CMK (cell line): ENCODE results near the gene ZNF502.
"Not testable (repeated sequence)": the region's sequence is repeated elsewhere in the genome, so short reads cannot be mapped to it uniquely, and the experiment has no call there.

Source experiments
- DNase-seq: peaks from one replicate; pipeline ENCODE4 v3.0.0-alpha.2; 2010; ENCODE audit warnings: low read depth

Gene ZNF502

DNA sequence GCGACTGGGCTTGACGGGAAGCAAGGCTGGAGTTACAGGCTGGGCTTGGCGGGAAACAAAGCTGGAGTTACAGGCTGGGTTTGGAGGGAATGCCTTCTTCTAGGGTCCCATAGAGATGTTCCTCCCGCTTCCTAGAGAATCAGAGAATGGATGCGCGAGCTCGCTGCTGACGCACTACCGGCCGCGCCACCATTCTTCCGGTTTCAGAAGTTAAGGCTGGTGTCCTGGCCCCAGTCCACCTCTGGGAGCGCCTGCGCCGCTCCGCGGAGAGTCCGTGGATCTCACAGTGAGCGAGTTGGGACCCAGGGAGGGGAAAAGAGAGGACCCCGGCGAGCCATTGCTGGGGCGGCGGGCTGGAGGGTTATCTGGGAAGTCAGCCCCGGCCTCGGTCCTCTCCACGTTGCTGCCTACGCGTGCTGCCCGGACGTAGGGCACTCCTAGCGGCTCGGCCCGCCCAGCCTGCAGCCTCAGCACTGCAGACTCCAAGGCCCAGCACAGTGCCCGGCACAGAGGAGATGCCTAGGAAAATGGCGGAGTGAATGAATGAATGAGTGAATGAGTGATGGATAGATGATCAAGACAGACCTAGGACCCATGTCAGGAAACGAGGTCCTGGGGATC, at the start of gene ZNF502:
TSS of gene ZNF502 (plus strand) at position 206 of the 621 bp plus-strand sequence. CDS start 7,602 bp downstream, outside the sequence.
- no peak for DNase-seq

DNA sequence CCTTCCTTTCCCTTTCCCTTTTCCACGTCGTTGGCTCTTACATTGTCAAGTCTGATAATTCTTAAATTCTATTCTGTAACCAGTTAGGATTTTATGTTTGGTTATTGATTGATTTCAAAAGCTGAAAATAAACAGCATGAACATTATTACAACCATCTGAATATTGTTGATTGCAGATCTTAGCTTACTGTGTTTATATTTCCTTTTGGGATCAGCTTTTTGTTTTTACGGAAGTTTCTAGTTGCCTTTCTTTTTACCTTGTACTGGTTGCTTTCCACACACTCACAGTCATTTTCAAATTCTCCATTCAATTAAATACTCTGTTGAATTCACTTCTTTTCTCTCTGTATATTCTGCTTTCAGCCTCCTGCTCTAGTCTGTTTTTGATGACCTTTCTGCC, 47.3 kb upstream of the ZNF502 start:
- DNase-seq = no peak

DNA sequence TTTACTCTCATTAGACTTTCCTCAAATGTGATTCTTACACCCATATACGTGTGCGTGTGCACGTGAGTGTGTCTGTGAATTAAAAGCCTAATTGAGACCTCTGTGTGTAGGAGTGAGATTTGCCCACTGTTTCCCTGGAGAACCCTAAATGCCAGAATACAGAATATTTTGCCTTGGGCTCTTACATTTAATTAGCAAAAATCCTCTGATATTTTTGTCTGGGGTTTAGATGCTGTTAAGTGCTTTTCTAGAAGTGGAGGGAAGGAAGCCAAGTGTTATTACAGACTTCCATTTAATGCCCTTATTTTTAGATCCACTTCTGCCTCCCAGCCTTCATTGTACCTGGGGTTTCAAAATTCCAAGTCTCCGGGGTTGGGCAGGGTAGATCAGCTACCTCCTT, 46.1 kb upstream of the ZNF502 start:
- no peak for DNase-seq

DNA sequence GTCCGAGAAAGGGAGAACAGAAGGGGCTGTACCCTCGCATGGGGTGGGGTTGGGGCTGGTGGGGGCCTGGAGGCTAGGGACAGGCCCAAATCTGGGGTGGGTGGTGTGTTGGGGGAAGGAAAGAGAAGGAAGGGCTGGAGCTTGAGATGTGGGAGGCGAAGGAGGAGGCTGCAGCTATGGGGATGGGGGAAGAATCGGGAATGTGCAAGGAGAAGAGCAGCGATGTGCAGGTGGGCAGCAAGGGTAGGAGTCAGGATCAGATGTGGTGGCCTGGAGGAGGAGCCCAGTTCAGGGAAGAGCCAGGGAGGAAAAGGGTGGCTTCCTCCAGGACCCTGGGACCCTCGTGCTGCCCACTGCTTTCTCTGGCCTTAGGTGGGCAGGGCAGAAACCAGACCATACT, 42.7 kb upstream of the ZNF502 start:
- DNase-seq = no peak

DNA sequence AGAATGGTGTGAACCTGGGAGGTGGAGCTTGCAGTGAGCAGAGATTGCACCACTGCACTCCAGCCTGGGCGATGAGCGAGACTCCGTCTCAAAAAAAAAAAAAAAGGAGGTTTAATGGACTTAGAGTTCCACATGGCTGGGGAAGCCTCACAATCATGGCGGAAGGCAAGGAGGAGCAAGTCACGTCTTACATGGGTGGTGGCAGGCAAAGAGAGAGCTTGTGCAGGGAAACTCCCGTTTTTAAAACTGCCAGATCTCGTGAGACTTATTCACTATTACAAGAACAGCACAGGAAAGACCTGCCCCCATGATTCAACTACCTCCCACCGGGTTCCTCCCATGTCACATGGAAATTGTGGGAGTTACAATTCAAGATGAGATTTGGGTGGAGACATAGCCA, 39.0 kb upstream of the ZNF502 start:
- not testable (repeated sequence) for DNase-seq

DNA sequence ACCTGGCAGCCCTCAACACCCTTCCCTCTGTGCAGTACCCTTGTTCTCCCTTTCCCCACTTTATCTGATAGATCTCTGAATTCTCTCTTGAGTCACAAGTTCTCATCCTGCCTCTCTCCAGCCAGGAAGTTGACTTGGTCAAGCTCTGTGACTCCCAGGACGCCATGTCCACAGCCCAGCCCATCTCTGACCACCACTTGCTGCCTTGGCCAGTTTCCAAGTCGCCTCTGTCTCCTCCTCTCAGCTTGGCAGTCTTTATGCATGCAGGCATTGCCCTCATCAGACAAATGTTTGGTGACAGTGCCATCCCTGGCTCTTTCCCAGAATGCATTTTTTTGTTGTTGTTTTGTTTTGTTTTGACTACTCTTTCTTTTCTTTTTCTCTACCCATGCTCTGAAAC, 38.2 kb upstream of the ZNF502 start:
- DNase-seq = peak; percentile 17

DNA sequence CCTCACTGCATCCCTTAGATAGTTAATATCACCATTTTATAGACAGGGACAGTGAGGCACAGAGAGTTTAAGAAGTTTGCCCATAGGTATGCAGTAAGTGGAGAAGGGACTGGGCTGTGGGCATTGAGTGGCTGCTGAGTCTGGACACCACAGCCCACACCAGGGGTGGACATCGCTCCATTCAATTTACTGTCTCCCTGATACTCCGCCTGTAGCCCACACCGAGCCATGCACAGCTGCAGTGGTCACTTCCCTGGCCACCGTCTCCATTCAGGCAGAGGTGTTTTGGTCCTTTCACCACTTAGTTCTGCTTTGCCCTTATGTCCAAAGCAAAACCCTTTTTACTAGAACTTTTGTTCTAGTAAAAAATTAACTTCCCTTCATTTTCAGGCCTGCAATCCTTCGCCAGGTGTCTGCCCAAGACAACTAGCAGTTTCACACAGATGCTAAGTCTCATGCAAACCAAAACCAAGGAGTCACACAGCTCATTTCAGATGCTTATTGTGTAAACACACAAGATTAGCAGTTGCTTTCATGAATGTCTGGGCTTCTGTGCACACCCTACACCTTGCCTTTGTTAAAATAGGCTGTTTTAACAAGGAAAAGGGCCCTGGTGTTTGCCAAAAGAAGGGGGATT, 33.9 kb upstream of the ZNF502 start:
- no peak for DNase-seq

DNA sequence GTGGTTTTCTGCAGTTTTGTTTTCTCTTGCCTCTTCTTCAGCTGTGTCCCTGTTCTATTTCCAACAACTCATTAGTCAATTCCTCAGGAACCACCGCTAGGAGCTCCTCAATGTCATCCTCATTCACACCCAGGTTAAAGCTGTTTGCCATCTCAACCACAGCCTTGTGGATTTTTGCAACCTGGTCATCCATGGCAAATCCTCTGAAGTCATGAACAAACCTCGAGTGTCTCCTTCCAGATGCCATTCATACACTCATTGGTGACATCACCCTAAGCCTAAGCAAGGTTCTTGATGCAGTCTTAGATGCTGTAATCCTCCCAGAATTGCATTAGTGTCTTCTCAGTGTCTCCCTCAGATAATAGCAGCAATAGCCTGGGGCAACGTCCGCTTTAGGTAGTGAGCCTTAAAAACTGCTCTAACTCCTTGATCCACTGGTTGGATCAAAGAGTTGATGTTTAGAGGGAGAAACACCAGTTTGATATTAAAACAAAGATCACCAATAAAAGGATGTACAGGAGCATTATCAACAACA, 31.5 kb upstream of the ZNF502 start:
- DNase-seq = no peak

DNA sequence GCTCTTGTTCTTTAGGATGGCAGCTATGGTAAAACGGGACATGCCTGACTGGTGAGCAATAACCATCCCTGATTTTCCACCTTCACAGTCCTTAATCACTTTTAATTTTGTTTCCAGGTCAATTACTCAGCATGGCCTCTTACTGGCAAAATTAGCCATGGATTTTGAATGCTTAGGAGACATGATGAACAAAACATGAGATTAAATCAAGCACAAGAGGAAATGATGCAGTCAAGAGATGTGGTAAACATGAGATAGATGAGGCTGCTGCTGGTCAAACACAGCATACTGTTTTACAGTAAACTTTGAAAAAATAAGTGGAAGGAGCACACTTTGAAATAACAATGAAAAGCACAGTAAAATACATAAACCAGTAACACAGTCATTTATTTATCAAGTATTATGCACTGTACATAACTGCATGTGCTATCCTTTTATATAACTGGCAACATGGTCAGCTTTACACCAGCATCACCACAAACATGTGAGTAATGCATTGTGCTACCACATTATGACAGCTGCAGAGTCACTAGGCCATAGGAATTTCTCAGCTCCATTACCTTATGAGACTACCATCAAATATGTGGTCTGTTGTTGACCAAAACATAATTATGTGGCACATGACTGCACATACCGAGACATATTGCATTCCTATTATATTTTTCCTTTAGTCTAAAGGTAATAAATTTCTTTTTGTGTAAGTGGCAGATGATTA, 30.1 kb upstream of the ZNF502 start:
- DNase-seq = no peak

DNA sequence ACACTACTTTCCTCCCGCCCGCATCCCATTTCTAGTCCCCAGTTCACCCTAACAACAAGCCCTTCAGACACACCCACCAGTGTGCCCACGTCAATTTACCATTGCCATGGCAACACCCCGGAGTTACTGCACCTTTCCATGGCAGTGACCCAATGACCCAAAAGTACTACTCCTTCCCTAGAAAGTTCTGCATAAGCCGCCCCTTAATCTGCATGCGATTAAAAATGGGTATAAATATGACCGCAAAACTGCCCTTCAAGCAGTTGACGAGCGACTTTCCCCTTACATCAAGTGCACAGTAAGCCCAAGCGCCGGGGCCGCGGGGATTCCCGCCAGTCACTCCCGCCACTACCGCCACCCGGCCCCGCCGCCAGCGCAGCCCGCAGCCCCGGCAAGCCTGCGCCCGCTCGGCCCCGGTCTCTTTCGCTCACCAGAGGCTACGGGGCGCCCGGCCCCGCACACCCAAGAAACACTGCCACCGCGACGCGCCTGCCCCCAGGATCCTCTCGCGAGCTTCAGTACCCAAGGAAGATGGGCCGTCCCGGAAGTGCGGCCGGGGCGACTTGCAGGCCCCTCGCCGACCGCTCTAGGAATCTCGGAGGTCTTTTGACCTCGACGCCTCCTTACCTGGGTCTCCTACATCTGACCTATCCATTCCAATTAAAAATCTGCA, 27.2 kb upstream of the ZNF502 start:
- DNase-seq = no peak

DNA sequence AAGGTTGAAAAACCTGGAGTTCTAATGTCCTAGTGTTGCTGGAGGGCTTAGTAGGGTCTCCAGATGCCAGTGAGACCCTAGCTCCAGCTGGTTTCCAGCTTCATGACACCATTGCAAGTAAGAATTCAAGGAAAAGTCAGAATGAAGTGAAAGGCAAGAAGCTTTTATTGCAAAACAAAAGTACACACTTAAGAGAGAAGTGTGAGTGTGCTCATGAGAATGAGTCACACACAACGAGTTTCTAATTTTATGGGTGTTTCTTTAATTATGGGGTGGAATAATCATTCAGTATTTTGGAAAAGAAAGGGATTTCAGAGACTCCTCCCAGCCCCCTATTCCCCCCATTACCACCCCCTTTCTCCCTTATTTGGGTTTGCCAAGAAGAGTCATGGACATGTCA, 24.6 kb upstream of the ZNF502 start:
- no peak for DNase-seq

DNA sequence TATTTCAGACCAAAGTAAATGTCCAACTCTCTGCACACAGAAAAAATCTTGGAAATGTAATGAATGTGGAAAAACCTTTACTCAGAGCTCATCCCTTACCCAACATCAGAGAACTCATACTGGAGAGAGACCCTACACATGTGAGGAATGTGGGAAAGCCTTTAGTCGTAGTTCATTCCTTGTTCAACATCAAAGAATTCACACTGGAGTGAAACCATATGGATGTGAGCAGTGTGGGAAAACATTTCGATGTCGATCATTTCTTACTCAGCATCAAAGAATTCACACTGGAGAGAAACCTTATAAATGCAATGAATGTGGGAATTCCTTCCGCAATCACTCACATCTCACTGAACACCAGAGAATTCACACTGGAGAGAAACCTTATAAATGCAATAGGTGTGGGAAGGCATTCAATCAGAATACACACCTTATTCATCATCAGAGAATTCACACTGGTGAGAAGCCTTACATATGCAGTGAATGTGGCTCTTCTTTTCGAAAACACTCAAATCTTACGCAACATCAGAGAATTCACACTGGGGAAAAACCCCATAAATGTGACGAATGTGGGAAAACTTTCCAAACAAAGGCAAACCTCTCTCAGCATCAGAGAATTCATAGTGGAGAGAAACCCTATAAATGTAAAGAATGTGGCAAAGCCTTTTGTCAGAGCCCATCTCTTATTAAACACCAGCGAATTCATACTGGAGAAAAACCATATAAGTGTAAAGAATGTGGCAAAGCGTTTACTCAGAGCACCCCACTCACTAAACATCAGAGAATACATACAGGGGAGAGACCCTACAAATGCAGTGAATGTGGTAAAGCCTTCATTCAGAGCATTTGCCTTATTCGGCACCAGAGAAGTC, 9.0 kb downstream of the ZNF502 start:
- no peak for DNase-seq

DNA sequence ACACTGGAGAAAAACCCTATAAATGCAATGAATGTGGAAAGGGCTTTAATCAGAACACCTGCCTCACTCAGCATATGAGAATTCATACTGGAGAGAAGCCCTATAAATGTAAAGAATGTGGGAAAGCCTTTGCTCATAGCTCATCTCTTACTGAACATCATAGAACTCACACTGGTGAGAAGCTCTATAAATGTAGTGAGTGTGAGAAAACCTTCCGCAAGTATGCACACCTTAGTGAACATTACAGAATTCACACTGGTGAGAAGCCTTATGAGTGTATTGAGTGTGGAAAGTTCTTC, 9.6 kb downstream of the ZNF502 start:
- no peak for DNase-seq

DNA sequence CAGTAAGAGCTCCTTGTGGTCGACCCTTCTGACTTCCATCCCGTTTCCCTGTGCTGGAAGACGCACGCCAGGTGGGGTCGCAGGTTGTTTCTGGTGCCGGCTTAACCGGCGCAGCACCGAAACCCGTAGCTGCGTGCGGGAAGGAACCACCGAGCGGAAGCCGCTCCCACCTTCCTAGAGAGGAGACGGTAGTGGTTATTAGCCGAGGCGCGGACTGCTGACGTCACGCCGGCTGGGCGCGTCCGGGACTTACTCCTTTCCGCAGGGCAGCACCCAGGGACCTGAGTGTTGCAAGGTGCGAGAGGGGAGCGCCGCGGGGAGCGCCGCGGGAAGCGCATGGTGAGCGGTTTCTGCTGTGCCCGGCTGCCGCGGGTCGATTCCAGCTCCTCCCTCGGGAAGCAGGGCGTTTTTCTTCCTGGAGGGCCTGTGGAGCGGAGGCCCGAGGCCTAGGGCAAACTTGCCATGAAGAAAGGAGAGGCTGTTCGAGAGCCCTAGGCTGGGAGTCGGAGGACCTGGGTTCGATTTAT, 17.0 kb downstream of the ZNF502 start, which contains the start of gene ZNF501:
TSS of gene ZNF501 (plus strand) at position 252 of the 527 bp plus-strand sequence. CDS start 4,787 bp downstream, outside the sequence.
- no peak for DNase-seq

DNA sequence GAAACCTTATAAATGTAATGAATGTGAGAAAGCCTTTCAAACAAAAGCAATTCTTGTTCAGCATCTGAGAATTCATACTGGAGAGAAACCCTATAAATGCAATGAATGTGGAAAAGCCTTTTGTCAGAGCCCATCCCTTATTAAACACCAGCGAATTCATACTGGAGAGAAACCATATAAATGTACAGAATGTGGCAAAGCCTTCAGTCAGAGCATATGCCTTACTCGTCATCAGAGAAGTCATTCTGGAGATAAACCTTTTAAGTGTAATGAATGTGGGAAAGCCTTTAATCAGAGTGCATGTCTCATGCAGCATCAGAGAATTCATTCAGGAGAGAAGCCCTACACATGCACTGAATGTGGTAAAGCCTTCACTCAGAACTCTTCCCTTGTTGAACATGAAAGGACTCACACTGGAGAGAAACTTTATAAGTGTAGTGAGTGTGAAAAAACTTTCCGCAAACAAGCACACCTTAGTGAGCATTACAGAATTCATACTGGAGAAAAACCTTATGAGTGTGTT, 22.2 kb downstream of the ZNF502 start:
- no peak for DNase-seq

DNA sequence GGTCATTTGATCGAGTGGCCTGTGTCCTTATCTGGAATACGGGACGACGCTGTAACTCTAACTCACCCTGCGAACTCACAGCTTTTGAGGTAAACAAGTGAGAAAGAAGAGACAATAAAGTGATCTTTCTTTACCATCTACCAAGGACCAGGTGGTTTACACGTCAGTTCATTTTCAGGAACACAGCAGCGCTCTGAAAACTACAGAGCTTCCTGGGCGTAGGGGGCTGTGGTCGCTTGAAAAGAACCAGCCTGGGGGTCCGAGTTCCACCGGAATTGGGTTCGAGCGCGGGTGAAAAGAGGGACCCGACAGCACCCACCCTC, 48.6 kb downstream of the ZNF502 start:
- no peak for DNase-seq

DNA sequence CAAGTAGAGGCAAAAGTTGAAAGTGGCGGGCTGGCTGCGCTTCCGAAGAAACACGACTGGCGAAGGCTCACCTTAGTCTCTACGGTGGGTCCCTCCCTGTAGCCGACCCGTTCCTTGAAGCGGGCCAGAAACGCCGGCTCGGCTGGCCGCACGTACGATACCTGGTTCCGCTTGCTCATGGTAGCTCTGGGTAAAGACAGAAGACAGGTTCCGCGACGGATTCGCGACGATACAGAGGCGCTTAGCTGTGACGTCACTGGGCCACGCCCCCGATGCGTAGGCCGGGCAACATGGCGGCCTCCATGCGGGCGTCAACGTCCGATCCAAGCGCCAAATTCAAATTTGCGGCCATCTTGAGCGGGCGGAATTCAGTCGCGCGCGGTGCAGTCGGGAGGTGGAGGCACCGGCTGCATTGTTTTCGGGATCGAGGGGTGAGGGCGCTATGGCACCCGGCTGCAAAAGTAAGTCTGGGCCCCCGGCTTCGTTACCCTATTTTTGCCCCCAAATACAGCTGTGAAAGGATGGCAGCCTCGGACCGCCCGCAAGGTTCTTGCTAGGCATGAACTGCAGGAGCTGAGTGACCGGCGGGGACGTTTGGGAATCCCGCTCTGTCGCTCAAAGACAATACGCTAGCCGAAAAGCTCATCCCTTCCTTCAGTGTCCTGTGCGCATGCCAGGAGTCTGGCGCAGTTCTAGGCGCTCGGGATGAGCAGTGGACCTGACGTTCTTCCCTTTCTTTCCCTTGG, 49.1 kb downstream of the ZNF502 start, which contains the start of the genes KIAA1143 and KIF15:
TSS of gene KIAA1143 (minus strand) at position 196 of the 746 bp plus-strand sequence. CDS start at position 179, 17 bp downstream.
TSS of gene KIF15 (plus strand) at position 371 of the 746 bp plus-strand sequence. CDS start at position 443, 72 bp downstream.
- peak; percentile 88 for DNase-seq

DNA sequence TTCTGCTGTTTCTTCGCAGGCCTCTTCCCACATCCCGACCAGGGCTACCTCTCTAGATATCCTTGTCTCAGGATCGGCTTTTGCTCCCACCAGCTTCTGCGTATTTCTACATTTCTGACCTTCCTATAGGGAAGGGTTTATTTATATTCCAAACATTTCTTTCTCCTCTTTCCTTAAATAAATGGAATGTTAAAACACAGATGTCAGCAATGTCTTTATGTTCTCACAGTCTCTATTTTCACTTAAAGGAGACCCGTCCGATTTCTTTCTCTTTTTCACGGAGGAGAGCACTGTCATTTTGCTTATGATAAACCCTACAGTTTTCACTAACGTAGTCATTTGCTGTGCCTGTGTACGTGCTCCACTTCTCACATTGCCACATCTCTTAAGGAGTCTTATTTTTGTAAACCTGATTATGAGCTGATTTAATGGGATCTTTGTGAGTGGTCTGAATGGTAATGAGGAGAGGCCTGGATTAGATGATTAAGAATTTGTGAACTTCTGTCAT, 49.8 kb downstream of the ZNF502 start:
- no peak for DNase-seq

DNA sequence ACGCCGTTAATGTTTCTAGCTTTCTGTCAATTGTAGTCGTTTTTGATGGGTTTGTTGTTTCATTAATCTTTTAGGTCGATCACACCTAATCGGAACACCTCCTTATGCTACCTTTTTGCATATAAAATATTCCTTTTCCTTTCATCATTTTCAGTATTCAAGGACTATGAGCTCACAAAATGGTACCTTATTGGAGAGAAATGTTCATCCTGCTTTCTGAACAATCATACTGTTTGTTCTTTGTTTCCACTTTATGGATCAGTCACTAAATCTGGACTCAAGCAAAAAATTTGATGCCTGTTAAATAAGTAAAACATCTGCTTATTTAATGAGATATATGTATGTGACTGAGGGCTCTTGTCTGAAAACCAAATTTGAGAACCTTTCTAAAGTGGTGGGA, 50.2 kb downstream of the ZNF502 start:
- DNase-seq = no peak

DNA sequence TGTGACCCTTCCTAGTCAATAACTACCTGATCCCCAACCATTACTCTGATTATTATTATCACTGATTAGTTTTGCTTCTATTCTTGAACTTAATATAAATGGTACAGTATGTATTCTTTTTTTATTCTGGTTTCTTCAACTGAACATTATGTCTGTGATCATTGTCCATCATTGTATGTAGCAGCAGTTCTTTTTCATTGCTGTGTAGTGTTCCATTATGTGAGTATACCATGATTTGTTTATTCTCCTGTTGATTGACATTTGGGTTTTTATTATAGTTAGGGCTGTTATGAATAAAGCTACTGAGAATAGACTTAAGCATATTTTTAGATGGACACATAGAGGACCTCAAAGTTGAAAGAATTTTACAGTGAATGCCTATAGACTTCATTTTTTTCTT, 51.8 kb downstream of the ZNF502 start:
- no peak for DNase-seq
